Psoas muscle (tissue), 8 donors: ENCODE data around the gene ZNF236. TPM values are rescaled to one million over a fixed set of nuclear protein-coding genes. Genes with fewer than 3 reads are reported as not detected.

Source experiments
- ATAC-seq, 4 donors: fragments of 200-7000 bp; cut with Tn5 transposase; one replicate each; pipeline ENCODE4 v1.9.1; 2020; ENCODE audit warnings: moderate library complexity in 3 of 4, mild to moderate bottlenecking in 2 of 4
- DNase-seq, 2 donors: peaks; one replicate each; pipeline ENCODE4 v3.0.0-alpha.2; 2020
- H3K27ac ChIP-seq: fragments of 200-600 bp; one replicate; pipeline ENCODE4 v1.8.0; 2022
- H3K27me3 ChIP-seq, 3 donors: fragments of 200-600 bp in 1 of 3; one replicate each; pipeline versions ENCODE4 v1.6.1 to v1.8.0; 2013 to 2022; ENCODE audit warnings: low read length in 2 of 3, mild to moderate bottlenecking in 2 of 3, moderate library complexity in 1 of 3; ENCODE audit not compliant: insufficient read depth in 3 of 3
- H3K36me3 ChIP-seq, 2 donors: fragments of 200-600 bp in 1 of 2; one replicate each; pipeline versions ENCODE4 v1.6.1 to v1.8.0; 2013 to 2022; ENCODE audit warnings: low read depth in 1 of 2, mild to moderate bottlenecking in 1 of 2, moderate library complexity in 1 of 2; ENCODE audit not compliant: insufficient read depth in 1 of 2
- H3K4me1 ChIP-seq: fragments of 200-600 bp; one replicate; pipeline ENCODE4 v1.8.0; 2022
- H3K4me3 ChIP-seq: fragments of 200-600 bp; one replicate; pipeline ENCODE4 v1.8.0; 2022; ENCODE audit warnings: mild to moderate bottlenecking
- H3K9me3 ChIP-seq: fragments of 200-600 bp; one replicate; pipeline ENCODE4 v1.8.0; 2022
- CTCF ChIP-seq: fragments of 200-600 bp; IDR thresholded peaks from one replicate; pipeline ENCODE4 v1.8.0; 2022; ENCODE audit warnings: antibody characterized with exemption
- WGBS, 3 donors: extraction: QIAGEN DNeasy Blood & Tissue Kit; methylation state at CpG; one replicate each; pipeline versions ENCODE4 v1.1.6 to v1.1.7; 2013; 5-methylcytosine and 5-hydroxymethylcytosine counted together
- intact Hi-C, 2 donors: fragments of 100-400 bp; cut with DNase I; formaldehyde crosslinking; loops; one replicate each; pipeline versions ENCODE4 v1.11.0 to v1.14.2; 2022
- polyA plus RNA-seq, 3 donors: library from polyadenylated mRNA; stranded (reverse); fragments of 200-250 nt; gene quantifications; one replicate each; pipeline ENCODE4 v1.2.3, GENCODE V29; 2013
- total RNA-seq, 4 donors: library from RNA; stranded (reverse); fragmentation: NEBNext Ultra II Directional in 2 of 4; extraction: Animal tissue kit (Norgen Biotek cat#: 25700) in 2 of 4; gene quantifications; one replicate each; pipeline versions ENCODE4 v1.2.1 to v1.2.4, GENCODE V29; 2021 to 2023
- donor health status: healthy with polysubstance abuse.
- donor health status: DM: no; HTN: no; CAD: no; lungs with moderate emphysema.
- donor health status: Bipolar disorder and iron deficiency.
- donor health status: healthy.
- donor health status: DM: yes; HTN: yes; CAD: no.
- donor health status: DM: no; HTN: no; CAD: no.
- donor health status: DM: no; HTN: no; CAD: no.
- donor health status: DM: yes; HTN: yes; CAD: no.

Gene ZNF236
- total and polyA plus RNA-seq, 7 donors: 0.76 to 9.4 (median 7.5) TPM

GRCh38 chr18:76838182-76838581 is 15.8 kb downstream of the ZNF236 start:
- intact Hi-C loops: no loop called here
- no peak overlapping the region for H3K4me3 ChIP-seq
- WGBS, 3 donors: 50 to 78% (median 51%) methylated on average over 3 of the region's 3 CpGs
- no peak for TF ChIP-seq CTCF
- no peak for DNase-seq
- H3K4me1 ChIP-seq: peaks cover 9% of the 10 kb centered on the region
- H3K27me3 ChIP-seq: no peaks in the 10 kb centered on the region
- peak in 1 of 4 donors; percentile 38 for ATAC-seq
- H3K36me3 ChIP-seq: no peaks in the 10 kb centered on the region
- H3K9me3 ChIP-seq: no peaks in the 10 kb centered on the region
- no peak overlapping the region for H3K27ac ChIP-seq

GRCh38 chr18:76839086-76839794 is 16.9 kb downstream of the ZNF236 start:
- no peaks in the 10 kb centered on the region for H3K9me3 ChIP-seq
- no peaks in the 10 kb centered on the region for H3K36me3 ChIP-seq
- DNase-seq (no peak), ATAC-seq (no peak)
- H3K27me3 ChIP-seq: no peaks in the 10 kb centered on the region
- 71 to 77% (median 74%) methylated on average over 4 of the region's 4 CpGs for WGBS, 3 donors
- H3K4me3 ChIP-seq: no peak overlapping the region
- no peak for TF ChIP-seq CTCF
- intact Hi-C loops: no loop called here
- H3K27ac ChIP-seq: no peak overlapping the region
- H3K4me1 ChIP-seq: peaks cover 9% of the 10 kb centered on the region

- Histone ChIP-seq H3K9me3 (no peaks in the 10 kb centered on the region), H3K36me3 (no peaks in the 10 kb centered on the region), H3K4me1 (peaks cover 4% of the 10 kb centered on the region), H3K27ac (no peak overlapping the region), H3K27me3 (no peaks in the 10 kb centered on the region), H3K4me3 (no peak overlapping the region)
- no peak for DNase-seq
- ATAC-seq: no peak
- WGBS, 3 donors: 89 to 93% (median 92%) methylated on average over 6 of the region's 6 CpGs
- no peak for TF ChIP-seq CTCF
- intact Hi-C loops: no loop called here
Measured at GRCh38 chr18:76842837-76843530, 20.6 kb downstream of the ZNF236 start.

- Histone ChIP-seq H3K27ac (no peak overlapping the region), H3K9me3 (no peaks in the 10 kb centered on the region), H3K4me1 (peaks cover 4% of the 10 kb centered on the region), H3K36me3 (no peaks in the 10 kb centered on the region), H3K27me3 (no peaks in the 10 kb centered on the region), H3K4me3 (no peak overlapping the region)
- 68 to 87% (median 78%) methylated on average over 4 of the region's 4 CpGs for WGBS, 3 donors
- TF ChIP-seq CTCF: no peak
- intact Hi-C loops: no loop called here
- ATAC-seq (no peak), DNase-seq (no peak)
Measured at GRCh38 chr18:76844144-76844543, 21.8 kb downstream of the ZNF236 start.
